ENCODE measurements around the gene RABGAP1L.
A peak's percentile ranks its signal among the peaks of the same experiment; 100 is the strongest.
"Not testable (repeated sequence)": the region's sequence is repeated elsewhere in the genome, so short reads cannot be mapped to it uniquely, and the experiment has no call there.

Gene RABGAP1L

DNA sequence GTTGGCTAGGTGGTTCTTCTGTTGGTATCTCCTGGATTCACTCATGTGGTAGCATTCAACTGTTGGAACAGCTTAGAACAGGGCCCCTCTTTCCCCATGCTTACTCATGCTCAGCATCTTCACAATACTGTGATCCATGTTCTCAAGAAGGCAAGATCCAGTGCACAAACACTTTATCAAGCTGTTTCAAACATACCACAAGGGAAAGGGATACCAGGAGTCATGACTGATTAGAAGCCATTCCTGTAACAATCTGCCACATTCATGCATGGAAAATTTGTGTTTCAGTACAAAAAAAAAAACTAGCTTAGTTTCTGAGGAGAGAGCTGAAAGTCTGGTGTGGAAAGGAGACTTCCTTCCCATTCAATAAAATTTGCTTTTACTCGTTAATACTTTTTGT is 670.7 kb downstream of the RABGAP1L start:
- DNase-seq, result no peak

DNA sequence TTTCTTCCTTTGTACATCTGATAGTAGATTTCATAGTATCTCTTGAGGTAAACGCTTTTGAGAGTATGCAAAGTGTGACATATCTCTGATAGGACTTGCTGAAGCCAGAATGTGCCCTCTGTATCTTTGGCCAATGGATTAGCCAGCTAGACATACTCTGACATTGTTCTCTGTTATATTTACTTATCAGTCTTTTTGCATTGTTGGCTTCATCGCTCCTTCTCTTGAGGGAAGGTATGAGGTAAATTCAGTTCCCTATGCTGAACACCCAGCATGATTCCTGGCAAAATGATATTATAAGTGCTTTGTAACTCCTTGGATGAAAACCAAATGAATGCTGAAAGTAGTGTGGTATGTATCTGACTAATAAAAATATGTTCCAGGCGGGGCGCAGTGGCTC is 677.2 kb downstream of the RABGAP1L start:
- no peak for DNase-seq

DNA sequence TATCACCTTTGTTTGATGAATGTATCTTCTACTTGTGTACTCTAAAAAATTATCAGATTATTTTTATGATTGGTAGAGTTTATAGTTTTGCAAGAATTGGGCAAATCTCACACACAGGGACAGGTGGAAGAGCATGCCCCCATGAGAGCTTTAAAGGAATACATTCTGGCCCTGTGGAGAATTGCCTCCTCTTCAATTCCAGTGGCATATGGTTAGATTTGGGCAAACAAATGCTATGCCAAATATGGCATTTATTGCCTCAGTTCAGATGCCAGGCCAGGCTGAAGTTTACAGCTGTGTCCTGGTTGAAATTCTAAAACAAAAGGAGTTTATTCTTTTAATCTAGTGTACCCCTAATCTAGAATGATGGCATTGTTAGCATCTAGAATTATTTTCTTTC is 678.1 kb downstream of the RABGAP1L start:
- DNase-seq, result no peak

DNA sequence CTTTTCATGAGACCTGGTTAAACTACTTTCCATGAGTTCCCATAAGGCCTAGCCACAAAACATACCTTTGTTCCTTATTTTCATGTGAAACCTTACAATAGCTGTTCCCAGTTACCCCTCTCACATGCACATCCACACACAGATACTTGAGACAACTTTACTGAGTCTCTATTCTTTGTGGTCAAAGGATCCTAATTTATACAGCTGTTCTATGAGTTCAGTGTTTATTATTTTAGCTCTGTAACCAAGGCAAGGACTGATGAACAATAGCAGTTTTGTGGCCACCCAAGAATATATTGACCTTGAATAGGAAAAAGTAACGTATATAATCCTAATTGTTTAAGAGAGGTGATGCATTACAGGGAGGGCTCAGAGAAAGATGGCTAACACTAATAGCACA is 679.9 kb downstream of the RABGAP1L start:
- no peak for DNase-seq

DNA sequence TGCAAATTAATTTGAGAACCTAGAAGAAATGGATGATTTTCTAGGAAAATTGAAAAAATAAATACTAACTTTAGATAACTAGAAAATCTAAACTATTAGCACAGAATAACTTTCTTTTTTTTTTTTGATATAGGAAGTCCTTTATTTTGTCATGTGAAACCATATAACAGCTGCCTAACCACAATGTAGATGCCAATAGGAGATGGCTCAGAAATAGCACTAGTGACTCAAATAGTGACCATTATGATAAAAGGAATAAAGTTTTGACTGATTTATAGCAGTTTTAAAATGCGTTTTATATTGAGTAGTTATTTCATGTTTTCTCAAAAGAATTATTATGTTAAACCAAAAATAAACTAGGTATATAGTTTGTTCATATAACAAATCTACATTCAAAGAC is 682.4 kb downstream of the RABGAP1L start:
- peak; percentile 46 for DNase-seq

DNA sequence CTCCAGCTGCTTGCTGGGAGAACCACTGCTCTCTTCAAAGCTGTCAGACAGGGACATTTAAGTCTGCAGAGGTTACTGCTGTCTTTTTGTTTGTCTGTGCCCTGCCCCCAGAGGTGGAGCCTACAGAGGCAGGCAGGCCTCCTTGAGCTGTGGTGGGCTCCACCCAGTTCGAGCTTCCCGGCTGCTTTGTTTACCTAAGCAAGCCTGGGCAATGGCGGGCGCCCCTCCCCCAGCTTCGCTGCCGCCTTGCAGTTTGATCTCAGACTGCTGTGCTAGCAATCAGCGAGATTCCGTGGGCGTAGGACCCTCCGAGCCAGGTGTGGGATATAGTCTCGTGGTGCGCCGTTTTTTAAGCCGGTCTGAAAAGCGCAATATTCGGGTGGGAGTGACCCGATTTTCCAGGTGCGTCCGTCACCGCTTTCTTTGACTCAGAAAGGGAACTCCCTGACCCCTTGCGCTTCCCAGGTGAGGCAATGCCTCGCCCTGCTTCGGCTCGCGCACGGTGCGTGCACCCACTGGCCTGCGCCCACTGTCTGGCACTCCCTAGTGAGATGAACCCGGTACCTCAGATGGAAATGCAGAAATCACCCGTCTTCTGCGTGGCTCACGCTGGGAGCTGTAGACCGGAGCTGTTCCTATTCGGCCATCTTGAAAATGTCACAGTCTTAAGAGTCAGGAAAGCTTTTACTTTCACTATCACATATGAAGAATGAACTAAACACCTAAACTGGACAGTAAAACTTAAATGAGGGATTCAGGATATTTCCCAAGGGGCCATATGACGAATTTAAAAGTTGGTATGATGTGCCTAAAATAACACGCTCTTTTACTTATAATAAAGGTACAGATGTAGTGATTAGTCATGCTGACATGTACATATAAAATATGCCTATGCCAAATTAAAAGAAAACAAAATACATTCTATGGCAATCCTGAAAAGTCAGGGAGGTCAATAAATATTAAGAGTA is 689.6 kb downstream of the RABGAP1L start:
- not testable (repeated sequence) for DNase-seq

DNA sequence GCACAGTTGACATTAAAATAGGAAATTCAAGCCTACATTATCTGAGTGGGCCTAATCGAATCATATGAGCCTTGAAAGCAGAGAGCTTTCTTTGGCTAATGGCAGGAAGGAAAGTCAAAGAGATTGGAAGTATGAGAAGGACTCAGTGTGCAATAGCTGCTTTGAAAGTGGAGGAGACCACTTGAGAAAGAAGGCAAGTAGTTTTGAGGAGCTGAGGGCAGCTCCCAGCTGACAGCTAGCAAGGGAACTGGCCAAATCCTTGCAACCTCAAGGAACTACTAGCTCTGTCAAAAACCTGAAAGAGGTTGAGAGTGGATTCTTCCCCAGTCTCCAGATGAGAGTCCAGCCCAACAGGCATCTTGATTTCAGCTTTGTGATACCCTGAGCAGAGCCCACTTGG is 691.4 kb downstream of the RABGAP1L start:
- DNase-seq, result no peak

DNA sequence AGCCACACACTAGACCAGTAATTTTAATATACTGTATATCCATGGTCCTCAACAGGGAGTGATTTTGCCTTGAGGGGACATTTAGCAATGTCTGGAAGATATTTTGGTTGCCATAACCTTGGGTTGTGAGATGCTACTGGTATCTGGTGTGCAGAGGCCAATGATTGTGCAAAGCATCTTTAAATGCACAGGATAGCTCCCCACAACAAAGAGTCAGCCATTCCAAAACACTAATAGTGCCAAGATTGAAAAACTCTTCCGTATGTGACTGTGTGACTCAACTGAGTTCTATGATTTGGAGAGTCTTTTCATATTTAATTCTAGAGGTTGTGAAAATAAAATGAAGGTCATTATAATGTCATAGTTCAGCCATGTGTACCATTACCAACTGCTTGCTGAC is 699.0 kb downstream of the RABGAP1L start:
- DNase-seq, result no peak

DNA sequence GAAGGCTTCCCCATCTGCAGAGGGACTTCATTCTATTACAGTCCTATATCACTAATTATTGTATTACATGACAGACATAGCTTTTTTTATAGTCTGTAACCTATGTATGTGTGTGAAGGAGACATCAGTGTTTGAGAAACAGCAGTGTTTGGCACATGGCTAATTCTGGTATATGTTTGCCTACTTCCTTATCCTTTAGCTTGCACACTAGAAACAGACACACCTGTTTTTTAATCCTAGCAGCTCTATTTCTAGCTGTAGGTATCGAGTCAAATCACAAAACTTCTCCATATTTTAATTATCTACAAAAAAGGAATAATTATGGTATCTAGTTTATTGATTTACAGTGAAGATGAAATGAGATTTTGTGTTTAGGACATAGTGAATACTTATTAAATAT is 711.0 kb downstream of the RABGAP1L start:
- no peak for DNase-seq

DNA sequence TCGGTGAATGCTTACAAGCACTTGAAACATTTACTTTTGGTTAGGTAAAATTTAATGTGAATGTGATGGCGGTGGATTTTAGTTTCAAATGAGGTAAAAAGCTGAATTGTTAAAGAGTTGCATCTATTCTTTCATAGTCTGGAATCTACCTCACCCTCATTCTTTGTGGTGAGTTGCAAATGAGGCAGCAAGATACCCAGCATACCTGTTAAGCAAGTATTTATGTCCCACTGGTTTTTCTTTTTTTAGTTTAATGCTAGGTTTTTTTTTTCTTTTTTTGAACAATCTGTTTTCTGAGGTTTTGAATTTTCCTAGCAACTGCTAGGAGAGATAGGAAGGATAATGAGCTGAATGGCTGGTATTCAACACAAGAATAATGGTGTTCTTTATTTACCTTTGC is 712.6 kb downstream of the RABGAP1L start:
- DNase-seq, result no peak

DNA sequence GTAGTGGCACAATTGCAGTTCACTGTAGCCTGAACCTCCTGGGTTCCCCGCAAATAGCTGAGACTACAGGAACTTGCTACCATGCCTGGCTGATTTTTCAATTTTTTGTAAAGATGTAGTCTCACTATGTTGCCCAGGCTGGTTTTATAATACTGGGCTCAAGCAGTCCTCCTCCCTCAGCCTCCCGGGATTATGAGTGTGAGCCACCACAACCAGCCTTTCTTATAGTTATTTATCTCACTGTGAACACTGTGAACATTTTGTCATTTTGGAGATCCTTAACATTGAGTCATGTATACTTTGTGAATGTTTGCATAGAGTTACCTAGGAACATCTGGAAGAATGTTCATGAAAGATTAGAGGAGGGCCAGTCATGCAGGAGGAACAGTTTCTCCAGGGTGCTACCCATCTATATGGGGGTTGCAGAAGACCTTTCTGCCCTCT is 713.3 kb downstream of the RABGAP1L start:
- DNase-seq, result no peak

DNA sequence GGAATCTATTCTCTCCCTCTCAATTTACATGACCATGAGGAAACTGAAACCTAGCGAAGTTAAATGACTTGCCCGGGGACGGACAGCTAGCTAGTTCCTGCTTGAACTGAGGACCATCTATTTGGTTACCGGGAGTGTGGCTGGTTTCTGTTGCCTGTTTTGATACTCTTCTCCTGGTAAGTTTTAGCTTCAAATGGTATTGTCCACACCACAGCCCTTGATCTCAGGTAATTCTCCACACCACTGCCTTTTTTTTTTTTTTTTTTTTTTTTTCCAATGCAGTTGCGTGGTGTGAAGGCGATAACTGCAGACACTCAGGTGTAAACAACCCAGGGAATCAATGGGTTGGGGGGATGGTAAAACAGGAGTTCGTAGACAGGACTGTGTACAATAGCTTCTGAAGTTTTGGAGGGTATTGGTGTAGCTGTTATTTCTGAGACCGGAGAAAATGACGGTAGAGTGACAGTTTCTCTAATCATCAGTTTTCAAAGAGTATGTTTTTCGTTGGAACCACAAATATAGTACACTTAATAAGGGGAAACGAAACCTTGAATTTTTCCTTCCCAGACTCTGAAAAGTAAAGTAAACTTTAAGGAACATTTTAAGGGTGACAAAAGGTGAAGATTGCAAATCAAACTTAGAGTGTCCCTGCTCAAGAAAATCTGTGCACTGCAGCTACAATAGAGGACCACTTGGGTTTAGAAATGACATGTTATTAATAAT is 715.2 kb downstream of the RABGAP1L start:
- DNase-seq, result peak; percentile 79

DNA sequence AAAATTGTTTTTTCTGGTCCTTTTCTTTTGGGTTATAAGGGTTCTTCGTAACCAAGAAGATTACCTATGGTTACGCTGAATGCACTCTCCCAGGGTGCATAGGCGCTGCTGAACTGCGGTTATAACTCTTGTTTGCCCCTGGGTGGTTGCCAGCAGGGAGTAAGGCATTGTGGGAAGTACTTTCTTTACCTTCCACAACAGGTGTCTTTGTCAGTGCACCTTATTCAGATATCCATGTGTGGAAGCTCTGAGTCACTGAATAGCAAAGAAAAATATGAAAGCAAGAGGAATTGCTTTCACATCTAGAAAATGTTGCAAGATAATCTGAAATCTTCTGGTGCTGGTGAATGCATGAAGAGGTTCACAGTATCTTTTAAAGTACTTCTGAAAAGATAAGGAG is 716.0 kb downstream of the RABGAP1L start:
- peak; percentile 99 for DNase-seq

DNA sequence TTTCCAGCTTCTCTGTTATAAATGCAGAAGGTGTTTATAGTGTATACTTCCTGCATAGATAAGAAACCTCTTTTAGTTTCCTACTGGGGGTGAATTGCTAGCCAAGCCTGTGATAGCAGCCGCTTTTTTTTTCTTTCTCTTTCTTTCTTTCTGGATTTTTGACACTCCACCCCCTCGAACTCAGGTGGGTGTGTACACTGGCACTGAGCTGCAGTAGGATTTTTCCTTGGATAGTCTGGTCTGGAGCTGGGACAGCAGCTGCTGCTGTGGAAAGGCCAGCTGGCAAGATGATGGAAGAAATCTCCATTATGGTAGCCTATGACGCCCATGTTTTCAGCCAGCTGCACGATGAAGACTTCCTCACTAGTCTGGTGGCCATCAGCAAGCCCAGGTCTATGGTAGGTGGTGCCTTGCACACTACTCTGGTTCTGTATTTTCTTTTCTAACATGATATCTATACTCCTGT is 717.9 kb downstream of the RABGAP1L start:
- DNase-seq, result no peak

DNA sequence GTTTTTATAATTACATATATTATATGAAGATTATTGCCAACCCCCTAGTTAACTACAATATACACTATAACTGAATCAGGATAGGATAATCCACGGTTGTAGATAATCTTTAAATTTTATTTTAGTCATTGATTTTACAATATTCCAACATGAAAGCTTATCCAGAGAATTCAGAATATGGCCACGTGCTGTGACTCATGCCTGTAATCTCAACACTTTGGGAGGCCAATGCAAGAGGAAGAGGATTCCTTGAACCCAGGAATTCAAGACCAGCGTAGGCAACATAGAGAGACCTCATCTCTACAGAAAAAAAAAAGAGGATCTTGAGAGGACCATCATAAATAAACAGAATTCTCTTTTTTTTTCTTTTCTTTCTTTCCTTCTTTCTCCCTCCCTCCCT is 720.9 kb downstream of the RABGAP1L start:
- DNase-seq, result no peak

DNA sequence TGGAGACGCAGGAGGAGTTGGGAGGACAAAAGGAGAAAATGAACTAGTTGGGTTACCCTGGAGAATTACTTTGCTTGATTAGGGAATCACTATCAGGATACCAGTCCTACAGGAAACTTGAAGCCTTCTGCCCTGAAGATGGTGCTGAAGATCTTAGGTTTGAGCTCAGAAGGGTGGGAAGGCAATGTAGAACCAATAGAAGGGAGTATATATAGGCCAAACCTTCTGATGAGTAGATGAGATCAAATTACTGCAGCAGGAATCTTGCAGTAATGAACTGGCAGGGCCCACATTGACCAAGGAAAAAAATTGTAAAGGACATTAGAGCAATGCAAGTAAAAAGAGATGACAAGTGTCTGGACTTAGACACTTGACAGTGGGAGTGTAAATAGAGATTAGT is 724.1 kb downstream of the RABGAP1L start:
- DNase-seq, result no peak

DNA sequence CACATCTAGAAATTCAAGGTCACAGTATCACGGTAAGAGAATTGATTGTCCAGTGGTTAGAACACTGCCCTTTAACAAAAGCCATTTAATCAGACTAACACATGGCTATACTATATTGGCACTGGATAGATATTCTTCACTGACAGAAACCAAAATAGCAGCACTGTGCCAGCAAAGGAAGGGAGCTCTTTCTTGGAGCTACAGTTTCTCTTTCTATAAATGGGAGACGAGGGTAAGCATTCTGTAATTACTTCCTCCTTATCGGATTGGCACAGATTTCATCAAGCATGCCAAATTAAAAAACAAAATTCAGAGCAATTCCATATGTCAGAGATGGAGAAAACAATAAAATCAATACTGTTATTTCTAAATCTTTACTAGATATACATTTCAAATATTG is 724.7 kb downstream of the RABGAP1L start:
- peak; percentile 43 for DNase-seq

DNA sequence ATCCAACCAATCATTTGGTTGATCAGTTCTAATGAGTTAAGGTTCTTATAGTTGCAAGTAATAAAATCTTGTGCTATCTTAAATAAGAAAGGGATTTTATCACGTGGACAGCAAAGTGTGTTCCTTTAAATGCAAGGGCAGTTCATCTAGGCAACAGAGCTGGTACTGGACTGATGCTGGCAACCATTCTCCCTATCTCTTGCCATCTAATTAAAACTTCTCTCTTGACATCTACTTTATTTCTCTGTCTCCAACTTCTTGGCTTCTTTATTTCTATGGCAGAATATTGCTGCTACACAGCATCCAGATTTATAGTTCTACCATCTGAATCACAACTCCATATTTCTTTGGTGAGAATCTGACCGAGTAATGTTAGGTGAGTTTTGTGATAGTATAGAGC is 725.2 kb downstream of the RABGAP1L start:
- DNase-seq, result no peak

DNA sequence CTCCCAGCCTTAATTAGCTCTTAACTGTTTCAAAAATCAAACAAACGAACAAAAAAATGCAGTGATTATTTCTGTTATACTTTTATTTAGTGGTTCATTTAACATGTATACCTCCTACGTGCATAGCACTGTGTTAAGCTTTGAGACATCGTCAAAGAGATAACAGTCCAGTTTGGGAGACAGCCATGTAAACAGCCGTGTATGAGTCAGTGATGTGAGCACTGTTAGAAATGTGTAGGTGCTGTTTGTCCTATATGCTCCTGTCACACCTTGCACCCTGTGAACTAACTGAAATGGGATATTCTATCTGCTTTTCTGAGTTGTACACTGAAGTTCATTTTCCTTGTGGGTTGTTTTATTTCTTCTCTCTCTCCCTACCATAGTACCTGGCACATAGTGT is 730.7 kb downstream of the RABGAP1L start:
- DNase-seq, result no peak

DNA sequence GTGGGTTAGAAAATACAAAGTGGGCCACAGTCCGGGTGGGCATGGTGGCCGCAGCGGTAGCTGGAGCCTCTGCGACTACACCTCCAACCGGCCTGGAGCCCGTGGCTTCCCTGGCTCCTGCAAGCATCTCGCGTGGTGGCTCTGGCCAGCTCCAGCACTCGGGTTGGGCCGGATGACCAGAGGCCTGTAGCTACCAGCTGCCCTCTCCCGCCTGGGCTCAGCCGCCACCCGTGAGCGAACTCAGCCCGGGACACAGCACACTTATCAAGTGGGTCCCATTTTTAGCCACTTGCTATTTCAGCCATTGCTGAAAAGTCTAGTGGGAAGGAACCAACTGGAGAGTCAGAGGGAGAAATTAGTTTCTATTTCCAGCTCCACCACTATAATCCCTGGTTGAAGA is 732.7 kb downstream of the RABGAP1L start:
- no peak for DNase-seq

DNA sequence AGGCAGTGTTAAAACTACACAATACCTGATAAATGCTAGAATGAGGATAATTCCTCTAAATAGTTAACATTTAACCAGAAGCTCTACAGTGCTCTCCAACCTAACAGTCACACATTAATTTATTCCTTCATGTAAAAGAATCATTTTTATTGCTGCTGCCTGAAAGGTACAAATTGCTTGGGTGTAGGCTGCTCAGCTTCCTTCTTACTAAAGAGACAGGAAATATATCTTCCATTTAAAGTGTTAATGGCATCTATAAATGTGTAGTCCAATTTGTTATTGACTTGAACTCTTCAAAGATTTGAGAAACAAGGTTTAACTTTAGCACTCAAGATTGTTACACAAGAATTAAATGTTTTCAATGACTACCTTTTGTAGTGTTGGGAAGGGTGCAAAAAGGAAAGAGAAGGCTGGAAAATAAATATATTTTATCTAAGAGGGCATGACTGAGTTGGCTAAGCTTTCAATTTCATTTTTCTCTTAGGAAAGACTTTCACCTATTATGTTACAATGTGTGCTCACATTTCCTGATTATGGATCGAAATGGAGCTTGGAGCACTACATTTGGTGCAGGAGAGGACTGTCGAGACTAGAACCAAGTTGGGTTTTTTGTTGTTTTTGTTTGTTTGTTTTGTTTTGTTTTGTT is 734.9 kb downstream of the RABGAP1L start:
- DNase-seq, result no peak

DNA sequence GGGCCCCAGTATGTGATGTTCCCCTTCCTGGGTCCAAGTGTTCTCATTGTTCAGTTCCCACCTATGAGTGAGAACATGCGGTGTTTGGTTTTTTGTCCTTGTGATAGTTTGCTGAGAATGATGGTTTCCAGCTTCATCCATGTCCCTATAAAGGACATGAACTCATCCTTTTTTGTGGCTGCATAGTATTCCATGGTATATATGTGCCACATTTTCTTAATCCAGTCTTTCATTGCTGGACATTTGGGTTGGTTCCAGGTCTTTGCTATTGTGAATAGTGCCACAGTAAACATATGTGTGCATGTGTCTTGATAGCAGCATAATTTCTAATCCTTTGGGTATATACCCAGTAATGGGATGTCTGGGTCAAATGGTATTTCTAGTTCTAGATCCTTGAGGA is 736.3 kb downstream of the RABGAP1L start:
- not testable (repeated sequence) for DNase-seq

DNA sequence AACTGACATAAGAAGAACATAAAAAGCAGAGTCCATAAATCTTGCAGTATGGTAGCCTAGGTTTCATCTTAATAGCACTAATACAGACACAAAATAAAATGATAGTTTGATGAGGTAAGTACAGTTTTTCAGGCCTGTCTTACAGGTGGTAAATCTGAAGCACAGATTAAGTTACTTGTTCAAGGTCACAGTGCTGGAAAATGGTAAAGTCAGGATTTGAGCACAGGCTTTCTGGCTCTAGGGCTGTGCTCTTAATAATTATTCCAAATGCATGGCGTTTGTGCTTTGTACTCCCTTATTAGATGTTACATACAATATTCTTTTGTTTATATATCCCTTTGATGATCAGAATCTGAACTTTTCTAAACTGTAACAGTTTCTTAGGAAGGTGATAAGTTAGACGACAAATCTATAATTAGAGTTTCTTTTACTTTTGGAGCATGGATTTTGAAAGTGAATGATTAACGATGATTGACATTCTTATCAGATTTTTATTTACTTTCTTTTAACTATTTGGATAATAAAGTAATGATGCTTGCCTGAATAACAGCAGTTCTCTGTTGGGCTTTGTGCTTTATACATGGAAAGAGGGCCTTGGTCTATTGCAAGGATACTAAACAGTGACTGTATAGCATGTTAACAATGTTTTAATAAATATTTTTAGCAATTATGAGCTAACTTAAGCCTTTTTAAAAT is 738.9 kb downstream of the RABGAP1L start:
- DNase-seq, result no peak
